Keratinocyte (primary cell): ENCODE data around the gene FYTTD1.

Source experiments
- CTCF ChIP-seq, 3 experiments: IDR thresholded peaks in 1 of 3; conservative IDR thresholded peaks in 1 of 3; optimal IDR thresholded peaks in 1 of 3; 2 replicates in 2 of 3; 3 replicates in 1 of 3; pipeline versions ENCODE3 to v1.5.1; 2011; ENCODE audit warnings: low read length in 3 of 3, mild to moderate bottlenecking in 3 of 3, moderate library complexity in 2 of 3, control low read depth in 1 of 3, inconsistent platforms in 1 of 3; ENCODE audit not compliant: insufficient read depth in 2 of 3; ENCODE audit errors: extremely low read depth in 1 of 3
- EZH2 ChIP-seq: IDR thresholded peaks from one replicate; pipeline ENCODE4 v1.6.1; 2012; ENCODE audit warnings: inconsistent platforms, mild to moderate bottlenecking, low read length, moderate library complexity

- TF ChIP-seq CTCF (optimal IDR thresholded peaks at IDR 0.05 in 1 of 3, IDR thresholded peaks at IDR 0.05 in 1 of 3, conservative IDR thresholded peaks at IDR 0.05 in 1 of 3; ENCODE audit: extremely low read depth in 1 of 3, insufficient read depth in 2 of 3, low read length in 3 of 3) = no peak
- TF ChIP-seq EZH2 = no peak
Measured at GRCh38 chr3:197814372-197814771, 64.7 kb downstream of the FYTTD1 start.
